PC-3 (cell line): ENCODE measurements around the gene TEX26. TPM values are rescaled to one million over a fixed set of nuclear protein-coding genes. Genes with fewer than 3 reads are reported as not detected.

Experiments
- ATAC-seq: fragments of 200-7000 bp; cut with Tn5 transposase; 2 replicates; pipeline ENCODE4 v1.9.1; 2020; ENCODE audit warnings: mild to moderate bottlenecking, moderate library complexity
- BruUV-seq: library from RNA; stranded (reverse); fragments of 400-500 nt; replicated peaks from 2 replicates; lab custom pipeline; 2021; lab: Mats Ljungman, UMichigan
- CTCF ChIA-PET: fragments of 300-600 bp; sonication (Branson Sonifier 250); formaldehyde crosslinking; loops from one replicate; lab custom pipeline; 2022; ENCODE audit warnings: antibody characterized with exemption; lab: Charles Lee
- POLR2A ChIA-PET: fragments of 300-600 bp; sonication (Branson Sonifier 250); formaldehyde crosslinking; loops from one replicate; lab custom pipeline; 2022; ENCODE audit warnings: antibody characterized with exemption; ENCODE audit not compliant: unreplicated experiment; lab: Charles Lee
- DNase-seq: peaks from one replicate; pipeline ENCODE4 v3.0.0-alpha.2; 2015
- H2AFZ ChIP-seq: fragments of 300-600 bp; sonication (generic); 2 replicates; pipeline ENCODE4 v1.6.0; 2016; ENCODE audit warnings: antibody characterized with exemption, low read length
- H3F3A ChIP-seq: fragments of 300-600 bp; sonication (generic); one replicate; pipeline ENCODE4 v1.6.0; 2017; ENCODE audit warnings: antibody characterized with exemption, low read length, control low read depth, mild to moderate bottlenecking; ENCODE audit not compliant: unreplicated experiment
- H3K27ac ChIP-seq: fragments of 300-600 bp; sonication (generic); 2 replicates; pipeline ENCODE4 v1.5.1; 2016; ENCODE audit warnings: mild to moderate bottlenecking, low read length
- H3K27me3 ChIP-seq: fragments of 300-600 bp; sonication (generic); 2 replicates; pipeline ENCODE4 v1.6.1; 2016; ENCODE audit warnings: low read length, mixed read lengths
- H3K36me3 ChIP-seq: fragments of 300-600 bp; sonication (generic); 2 replicates; pipeline ENCODE4 v1.6.1; 2016; ENCODE audit warnings: low read depth, mixed run types, low read length, mixed read lengths
- H3K4me1 ChIP-seq: fragments of 300-600 bp; sonication (generic); 2 replicates; pipeline ENCODE4 v1.5.1; 2016; ENCODE audit warnings: low read length; ENCODE audit not compliant: insufficient read depth
- H3K4me2 ChIP-seq: fragments of 300-600 bp; sonication (generic); 2 replicates; pipeline ENCODE4 v1.6.0; 2016; ENCODE audit warnings: low read length
- H3K4me3 ChIP-seq: fragments of 300-600 bp; sonication (generic); 2 replicates; pipeline ENCODE4 v1.5.1; 2016; ENCODE audit warnings: mild to moderate bottlenecking, low read length, mixed read lengths
- H3K79me2 ChIP-seq: fragments of 300-600 bp; sonication (generic); 2 replicates; pipeline ENCODE4 v1.6.1; 2017; ENCODE audit warnings: low read length, mixed read lengths
- H3K9ac ChIP-seq: fragments of 300-600 bp; sonication (generic); 2 replicates; pipeline ENCODE4 v1.6.0; 2016; ENCODE audit warnings: mild to moderate bottlenecking, low read length
- H3K9me2 ChIP-seq: fragments of 300-600 bp; sonication (generic); replicated peaks from 2 replicates; pipeline ENCODE4 v1.6.1; 2016; ENCODE audit warnings: mixed run types, low read length, mixed read lengths
- H3K9me3 ChIP-seq: fragments of 300-600 bp; sonication (generic); 2 replicates; pipeline ENCODE4 v1.6.1; 2016; ENCODE audit warnings: low read length, mixed read lengths
- H4K20me1 ChIP-seq: fragments of 300-600 bp; sonication (generic); 2 replicates; pipeline ENCODE4 v1.6.1; 2016; ENCODE audit warnings: low read length, mixed read lengths
- CTCF ChIP-seq: fragments of 300-600 bp; sonication (generic); conservative IDR thresholded peaks from 2 replicates; pipeline ENCODE4 v1.5.1; 2017; ENCODE audit warnings: antibody characterized with exemption, low read depth, mild to moderate bottlenecking, low read length
- EZH2 ChIP-seq: fragments of 300-600 bp; sonication (generic); IDR thresholded peaks from one replicate; pipeline ENCODE4 v1.6.1; 2017; ENCODE audit warnings: antibody characterized with exemption, mild to moderate bottlenecking, low read length; ENCODE audit not compliant: unreplicated experiment
- EZH2phosphoT487 ChIP-seq: fragments of 300-600 bp; sonication (generic); IDR thresholded peaks from 2 replicates; pipeline ENCODE4 v1.6.1; 2018; ENCODE audit warnings: mild to moderate bottlenecking, antibody characterized with exemption, low read length, borderline replicate concordance
- intact Hi-C: fragments of 100-400 bp; cut with micrococcal nuclease; formaldehyde crosslinking; loops from 2 replicates; pipeline ENCODE4 v1.9.0; 2023
- total RNA-seq: library from RNA; depleted of rRNA; stranded (reverse); fragments of >200 nt; gene quantifications from 2 replicates; pipeline ENCODE4 v1.2.3, GENCODE V29; 2014

TEX26 gene
- total RNA-seq, 1 experiment from 2014 or later, result not detected

DNA sequence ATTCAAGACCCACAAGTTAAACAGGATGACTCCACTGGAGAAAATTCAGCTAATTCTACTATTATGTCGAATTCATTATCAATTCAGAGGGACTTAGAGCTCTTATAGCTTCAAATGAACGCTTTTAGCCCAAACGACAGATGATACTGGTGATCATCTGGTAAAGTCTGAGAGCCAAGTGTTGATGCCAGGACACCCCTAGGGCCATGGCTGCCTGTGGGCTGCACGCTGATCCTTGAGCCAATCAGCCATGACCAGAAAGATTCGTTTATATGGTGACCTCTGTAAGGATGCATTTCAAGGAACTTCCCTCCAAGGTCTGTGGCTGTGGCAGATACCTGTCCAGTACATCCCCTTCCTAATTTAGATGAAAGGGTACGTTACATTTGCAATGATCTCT, 15.5 kb upstream of the TEX26 start:
- no peaks in the 10 kb centered on the region for H4K20me1 ChIP-seq
- no peaks in the 10 kb centered on the region for H3F3A ChIP-seq
- H3K4me2 ChIP-seq, result no peak overlapping the region
- ATAC-seq, result no peak
- CTCF ChIA-PET, result no interaction called here
- no peak overlapping the region for H3K9ac ChIP-seq
- no peak for TF ChIP-seq EZH2
- TF ChIP-seq CTCF, result no peak
- TF ChIP-seq EZH2phosphoT487, result no peak
- H3K9me2 ChIP-seq, result no peaks in the 10 kb centered on the region
- no peak for DNase-seq
- no peak overlapping the region for H3K27ac ChIP-seq
- POLR2A ChIA-PET, result no interaction called here
- H3K4me1 ChIP-seq, result no peaks in the 10 kb centered on the region
- H2AFZ ChIP-seq, result no peak overlapping the region
- intact Hi-C loops, result no loop called here
- H3K9me3 ChIP-seq, result no peaks in the 10 kb centered on the region
- no TSS peak for BruUV-seq
- no peaks in the 10 kb centered on the region for H3K79me2 ChIP-seq
- H3K27me3 ChIP-seq, result peaks cover 70% of the 10 kb centered on the region
- no peaks in the 10 kb centered on the region for H3K36me3 ChIP-seq
- no peak overlapping the region for H3K4me3 ChIP-seq

GRCh38 chr13:30918662-30919405, 13.6 kb upstream of the TEX26 start:
- Histone ChIP-seq H3K4me1 (no peaks in the 10 kb centered on the region), H3K9me2 (no peaks in the 10 kb centered on the region), H3K4me3 (no peak overlapping the region), H3K36me3 (no peaks in the 10 kb centered on the region), H3K9ac (no peak overlapping the region), H3K9me3 (no peaks in the 10 kb centered on the region), H3K27me3 (peaks cover 78% of the 10 kb centered on the region), H3K27ac (no peak overlapping the region), H3F3A (no peaks in the 10 kb centered on the region), H3K79me2 (no peaks in the 10 kb centered on the region), H2AFZ (no peak overlapping the region), H3K4me2 (no peak overlapping the region), H4K20me1 (no peaks in the 10 kb centered on the region)
- intact Hi-C loops, result no loop called here
- BruUV-seq, result no TSS peak
- no peak for ATAC-seq
- no peak for TF ChIP-seq EZH2phosphoT487
- TF ChIP-seq EZH2, result no peak
- no peak for TF ChIP-seq CTCF
- ChIA-PET POLR2A (no interaction called here), CTCF (no interaction called here)
- DNase-seq, result no peak

DNA sequence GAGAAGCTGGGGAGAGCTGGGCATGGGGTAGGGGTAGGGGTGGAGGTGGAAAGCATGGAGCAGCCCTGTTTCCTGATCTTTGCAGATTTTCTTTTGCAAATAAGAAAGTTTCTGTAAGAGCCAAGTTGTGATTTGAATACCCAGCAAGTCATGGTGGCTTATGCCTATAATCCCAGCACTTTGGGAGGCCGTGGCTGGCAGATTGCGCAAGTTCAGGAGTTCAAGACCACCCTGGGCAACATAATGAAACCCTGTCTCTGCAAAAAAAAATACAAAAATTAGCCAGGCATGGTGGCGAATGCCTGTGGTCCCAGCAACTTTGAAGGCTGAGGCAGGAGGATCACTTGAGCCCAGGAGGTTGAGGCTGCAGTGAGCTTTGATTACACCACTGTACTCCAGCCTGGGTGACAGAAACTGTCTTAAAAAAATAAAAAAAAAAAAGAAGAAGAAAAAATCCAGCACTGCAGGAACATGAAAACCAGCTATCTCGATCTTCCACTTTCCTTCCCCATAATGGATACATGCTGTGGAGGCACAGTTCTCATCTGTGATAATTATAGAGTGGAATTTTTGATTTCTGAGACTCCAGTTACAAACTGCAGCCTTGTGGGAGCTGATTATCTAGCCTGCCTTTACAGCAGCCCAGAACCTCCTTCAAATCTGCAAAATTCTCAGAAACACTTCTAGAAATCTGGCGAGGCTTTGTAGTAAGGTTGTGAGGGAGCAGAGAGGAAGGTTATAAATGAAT, 12.1 kb upstream of the TEX26 start:
- TF ChIP-seq EZH2 (no peak), EZH2phosphoT487 (no peak), CTCF (no peak)
- Histone ChIP-seq H3K4me1 (no peaks in the 10 kb centered on the region), H3K27me3 (peaks cover 83% of the 10 kb centered on the region), H3K9me2 (no peaks in the 10 kb centered on the region), H2AFZ (no peak overlapping the region), H3K4me3 (no peak overlapping the region), H3K27ac (no peak overlapping the region), H3K79me2 (no peaks in the 10 kb centered on the region), H3K4me2 (no peak overlapping the region), H3K9ac (no peak overlapping the region), H4K20me1 (no peaks in the 10 kb centered on the region), H3K9me3 (no peaks in the 10 kb centered on the region), H3F3A (no peaks in the 10 kb centered on the region), H3K36me3 (no peaks in the 10 kb centered on the region)
- ChIA-PET POLR2A (no interaction called here), CTCF (no interaction called here)
- intact Hi-C loops, result no loop called here
- DNase-seq, result no peak
- no TSS peak for BruUV-seq
- ATAC-seq, result no peak
